ENCODE measurements around the gene C20orf173. TPM values are rescaled to one million over a fixed set of nuclear protein-coding genes. Genes with fewer than 3 reads are reported as not detected.
"Not testable (repeated sequence)": the region's sequence is repeated elsewhere in the genome, so short reads cannot be mapped to it uniquely, and the experiment has no call there.

Gene C20orf173
- total RNA-seq, 1 experiment from 2014 or later: not detected

GRCh38 chr20:35539756-35540212, 10.3 kb upstream of the C20orf173 start:
- no peak overlapping the region for H3K27ac ChIP-seq
- peak; percentile 95 to 99 for DNase-seq
- H3K27me3 ChIP-seq: no peaks in the 10 kb centered on the region
- no peaks in the 10 kb centered on the region for H3K9me3 ChIP-seq (replicated peaks)
- peak overlapping the region; percentile 47 for H3K4me3 ChIP-seq
- peaks cover 9% of the 10 kb centered on the region; the same call in 1 of the 2 replicates for H3K4me1 ChIP-seq
- H3K36me3 ChIP-seq: peaks cover 8% of the 10 kb centered on the region

GRCh38 chr20:35527122-35527769, 2.2 kb downstream of the C20orf173 start:
- no peak for DNase-seq
- no peaks in the 10 kb centered on the region for H3K4me1 ChIP-seq
- no peaks in the 10 kb centered on the region for H3K9me3 ChIP-seq (replicated peaks)
- no peaks in the 10 kb centered on the region for H3K36me3 ChIP-seq
- no peak overlapping the region for H3K27ac ChIP-seq
- H3K4me3 ChIP-seq: no peak overlapping the region
- no peaks in the 10 kb centered on the region for H3K27me3 ChIP-seq

GRCh38 chr20:35525639-35526038, 3.8 kb downstream of the C20orf173 start:
- H3K27ac ChIP-seq: no peak overlapping the region
- no peak overlapping the region for H3K4me3 ChIP-seq
- no peaks in the 10 kb centered on the region for H3K36me3 ChIP-seq

GRCh38 chr20:35523298-35523888, 6.1 kb downstream of the C20orf173 start:
- peak; percentile 30 to 63 for DNase-seq
- no peaks in the 10 kb centered on the region for H3K4me1 ChIP-seq
- no peaks in the 10 kb centered on the region for H3K27me3 ChIP-seq
- no peak overlapping the region for H3K4me3 ChIP-seq
- no peaks in the 10 kb centered on the region for H3K9me3 ChIP-seq (replicated peaks)
- H3K36me3 ChIP-seq: no peaks in the 10 kb centered on the region
- no peak overlapping the region for H3K27ac ChIP-seq

More at GRCh38 chr20:35525639-35526038, 3.8 kb downstream of the C20orf173 start:
- no peak for DNase-seq
- Histone ChIP-seq H3K27me3 (no peaks in the 10 kb centered on the region), H3K4me1 (no peaks in the 10 kb centered on the region), H3K9me3 (replicated peaks) (no peaks in the 10 kb centered on the region)

GRCh38 chr20:35518955-35519354, 10.5 kb downstream of the C20orf173 start:
- Histone ChIP-seq H3K27me3 (no peaks in the 10 kb centered on the region), H3K4me3 (no peak overlapping the region), H3K27ac (no peak overlapping the region), H3K9me3 (replicated peaks) (no peaks in the 10 kb centered on the region), H3K4me1 (no peaks in the 10 kb centered on the region), H3K36me3 (no peaks in the 10 kb centered on the region)
- no peak for DNase-seq

- not testable (repeated sequence) for H3K9me3 ChIP-seq (replicated peaks); H3K27me3 ChIP-seq; H3K36me3 ChIP-seq; H3K4me3 ChIP-seq; H3K4me1 ChIP-seq; H3K27ac ChIP-seq; DNase-seq
These were observed 11.7 kb downstream of the C20orf173 start for GRCh38 chr20:35517767-35518166.

GRCh38 chr20:35517125-35517524, 12.3 kb downstream of the C20orf173 start:
- peaks cover 3% of the 10 kb centered on the region; the same call in 1 of the 2 replicates for H3K36me3 ChIP-seq
- H3K4me1 ChIP-seq: no peaks in the 10 kb centered on the region
- H3K9me3 ChIP-seq (replicated peaks): no peaks in the 10 kb centered on the region
- no peak overlapping the region for H3K27ac ChIP-seq
- no peak for DNase-seq
- no peaks in the 10 kb centered on the region for H3K27me3 ChIP-seq
- no peak overlapping the region for H3K4me3 ChIP-seq

GRCh38 chr20:35515949-35516645, 13.4 kb downstream of the C20orf173 start:
- H3K4me1 ChIP-seq: no peaks in the 10 kb centered on the region
- no peak overlapping the region for H3K27ac ChIP-seq
- H3K4me3 ChIP-seq: no peak overlapping the region
- H3K27me3 ChIP-seq: no peaks in the 10 kb centered on the region
- peaks cover 9% of the 10 kb centered on the region for H3K36me3 ChIP-seq
- no peaks in the 10 kb centered on the region for H3K9me3 ChIP-seq (replicated peaks)
- peak in 1 of 2 experiments; percentile 32 for DNase-seq

- no peaks in the 10 kb centered on the region for H3K9me3 ChIP-seq (replicated peaks)
- H3K4me3 ChIP-seq: no peak overlapping the region
- no peak for DNase-seq
- peaks cover 9% of the 10 kb centered on the region for H3K36me3 ChIP-seq
- H3K27me3 ChIP-seq: no peaks in the 10 kb centered on the region
- H3K27ac ChIP-seq: no peak overlapping the region
- H3K4me1 ChIP-seq: no peaks in the 10 kb centered on the region
These were observed 14.1 kb downstream of the C20orf173 start for GRCh38 chr20:35515341-35515740.

- no peak overlapping the region for H3K27ac ChIP-seq
- no peak for DNase-seq
- H3K9me3 ChIP-seq (replicated peaks): no peaks in the 10 kb centered on the region
- peaks cover 12% of the 10 kb centered on the region for H3K36me3 ChIP-seq
- H3K4me3 ChIP-seq: no peak overlapping the region
- no peaks in the 10 kb centered on the region for H3K27me3 ChIP-seq
- no peaks in the 10 kb centered on the region for H3K4me1 ChIP-seq
These were observed 15.0 kb downstream of the C20orf173 start for GRCh38 chr20:35514371-35514932.

- Histone ChIP-seq H3K9me3 (replicated peaks) (no peaks in the 10 kb centered on the region), H3K27ac (no peak overlapping the region), H3K4me3 (no peak overlapping the region), H3K36me3 (peaks cover 14% of the 10 kb centered on the region), H3K4me1 (no peaks in the 10 kb centered on the region), H3K27me3 (no peaks in the 10 kb centered on the region)
- DNase-seq: peak; percentile 34 to 71
These were observed 17.5 kb downstream of the C20orf173 start for GRCh38 chr20:35511814-35512420.

- peaks cover 14% of the 10 kb centered on the region for H3K36me3 ChIP-seq
- no peak overlapping the region for H3K4me3 ChIP-seq
- H3K4me1 ChIP-seq: no peaks in the 10 kb centered on the region
- H3K27me3 ChIP-seq: no peaks in the 10 kb centered on the region
- no peak overlapping the region for H3K27ac ChIP-seq
- DNase-seq: no peak
- no peaks in the 10 kb centered on the region for H3K9me3 ChIP-seq (replicated peaks)
These were observed 18.3 kb downstream of the C20orf173 start for GRCh38 chr20:35510951-35511735.

GRCh38 chr20:35508493-35509218, 20.8 kb downstream of the C20orf173 start:
- Histone ChIP-seq H3K4me3 (no peak overlapping the region), H3K36me3 (peaks cover 24% of the 10 kb centered on the region), H3K9me3 (replicated peaks) (no peaks in the 10 kb centered on the region), H3K27ac (no peak overlapping the region), H3K27me3 (no peaks in the 10 kb centered on the region), H3K4me1 (peaks cover 5% of the 10 kb centered on the region; the same call in 1 of the 2 replicates)
- no peak for DNase-seq

All from SJCRH30 (cell line).